ENCODE measurements around the gene ABLIM2. TPM values are rescaled to one million over a fixed set of nuclear protein-coding genes. Genes with fewer than 3 reads are reported as not detected.
A peak's percentile ranks its signal among the peaks of the same experiment; 100 is the strongest.

Gene ABLIM2
- total and polyA plus RNA-seq, 4 experiments from 2014 or later: 0.44 to 7.9 (median 3.8) TPM

DNA sequence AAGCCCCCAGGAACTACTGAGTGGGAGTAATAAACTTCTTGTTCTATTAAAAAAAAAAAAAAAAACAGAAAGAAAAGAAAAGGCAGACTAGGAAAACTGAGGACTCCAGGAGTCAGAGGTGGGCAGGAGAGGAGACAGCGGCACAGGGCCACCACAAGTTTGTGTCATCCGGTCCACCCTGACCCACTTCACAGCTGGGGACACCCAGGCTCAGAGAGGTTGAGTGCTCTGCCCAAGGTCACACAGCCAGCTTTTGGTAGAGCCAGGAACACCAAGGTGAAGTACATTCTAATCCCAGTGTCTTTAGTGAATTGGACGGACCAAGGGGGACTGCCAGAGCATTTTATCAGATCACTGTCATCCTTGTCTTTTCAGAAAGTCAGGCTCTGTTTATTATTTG is 16.4 kb upstream of the ABLIM2 start:
- POLR2A ChIA-PET (ENCODE audit: partially characterized antibody): no interaction called here
- peaks cover 0 to 5% (median 2%) of the 10 kb centered on the region in 4 donors for H3K4me1 Mint-ChIP-seq

DNA sequence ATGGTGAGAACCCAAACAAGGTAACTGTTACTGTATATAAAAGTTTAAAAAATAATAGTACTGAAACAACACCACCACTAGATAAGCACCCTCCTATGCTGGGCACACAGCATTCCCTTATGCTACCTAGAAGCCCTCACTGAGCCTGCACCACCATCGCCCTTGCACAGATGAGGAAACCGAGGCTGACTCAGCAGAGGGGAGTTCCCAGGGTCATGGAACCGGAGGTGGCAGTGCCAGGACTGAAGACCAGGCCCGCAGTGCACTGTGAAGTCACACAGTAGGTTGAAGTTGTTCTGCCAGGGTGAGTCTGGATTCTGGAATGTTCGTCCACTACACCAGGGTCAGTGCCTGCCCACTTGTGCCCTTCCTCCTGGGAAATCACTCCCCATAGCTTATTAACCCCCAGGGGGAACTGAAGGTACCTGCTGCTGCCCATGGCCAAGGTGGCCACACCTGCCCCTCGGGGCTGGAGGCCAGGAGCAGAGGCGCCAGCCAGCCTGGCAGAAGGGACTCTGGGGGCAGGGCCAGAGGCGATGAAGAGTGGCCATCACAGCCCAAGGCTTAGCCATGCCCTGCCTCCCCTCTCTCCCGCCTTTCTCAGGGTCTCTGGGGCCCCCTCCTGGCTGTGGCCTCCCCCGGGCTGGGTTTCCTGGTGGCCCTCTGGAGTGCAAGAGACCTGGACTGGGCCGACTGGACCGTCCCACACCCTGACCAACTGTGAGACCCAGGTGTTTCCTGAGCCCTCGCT is 15.1 kb upstream of the ABLIM2 start:
- H3K4me1 Mint-ChIP-seq: peaks cover 0 to 5% (median 2%) of the 10 kb centered on the region in 4 donors
- no peak overlapping the region for H3K4me3 ChIP-seq (ENCODE audit: low read length in 2 of 2)
- no peaks in the 10 kb centered on the region for H3K36me3 Mint-ChIP-seq
- no peak overlapping the region for H3K4me3 Mint-ChIP-seq
- ChIA-PET POLR2A (ENCODE audit: partially characterized antibody) (no interaction called here), CTCF (ENCODE audit: partially characterized antibody) (interaction anchor here (1.9 kb wide), 1 partner anchor 47 kb away, joined by 5 read pairs; no protein-coding TSS in a partner anchor)
- intact Hi-C loops (cut with micrococcal nuclease): no loop called here
- H3K4me1 ChIP-seq (ENCODE audit: insufficient read depth, low read length): no peaks in the 10 kb centered on the region
- peaks cover 0 to 8% (median 2%) of the 10 kb centered on the region in 8 donors for H3K9me3 Mint-ChIP-seq
- H3K27ac Mint-ChIP-seq: no peak overlapping the region
- H3K27me3 Mint-ChIP-seq: peaks cover 8 to 9% of the 10 kb centered on the region in 2 donors
- no peak overlapping the region for H3K27ac ChIP-seq (ENCODE audit: low read depth, low read length)
- peaks cover under 1 to 3% of the 10 kb centered on the region in 2 donors for H3K9me3 ChIP-seq (ENCODE audit: control insufficient read depth in 1 of 2, low read length in 2 of 2)
- H3K27me3 ChIP-seq (ENCODE audit: insufficient read depth, low read length): no peaks in the 10 kb centered on the region
- H3K36me3 ChIP-seq (ENCODE audit: insufficient read depth, low read length): no peaks in the 10 kb centered on the region
- no peak for DNase-seq

More for the DNA sequence above, 16.4 kb upstream of the ABLIM2 start:
- peaks cover 8% of the 10 kb centered on the region in 2 donors for H3K27me3 Mint-ChIP-seq
- no peak for DNase-seq
- H3K36me3 Mint-ChIP-seq: no peaks in the 10 kb centered on the region
- no peaks in the 10 kb centered on the region for H3K36me3 ChIP-seq (ENCODE audit: insufficient read depth, low read length)
- H3K4me1 ChIP-seq (ENCODE audit: insufficient read depth, low read length): no peaks in the 10 kb centered on the region
- H3K27ac Mint-ChIP-seq: no peak overlapping the region
- no peaks in the 10 kb centered on the region for H3K27me3 ChIP-seq (ENCODE audit: insufficient read depth, low read length)
- H3K9me3 ChIP-seq (ENCODE audit: control insufficient read depth in 1 of 2, low read length in 2 of 2): no peaks in the 10 kb centered on the region
- no peak overlapping the region for H3K27ac ChIP-seq (ENCODE audit: low read depth, low read length)
- CTCF ChIA-PET (ENCODE audit: partially characterized antibody): interaction anchor here (1.9 to 3.4 kb wide), 3 partner anchors 17 to 46 kb away, joined by 5 to 26 read pairs (median 24); partner anchors contain the start of gene SH3TC1
- intact Hi-C loops (cut with micrococcal nuclease): no loop called here
- no peak overlapping the region for H3K4me3 ChIP-seq (ENCODE audit: low read length in 2 of 2)
- H3K9me3 Mint-ChIP-seq: no peaks in the 10 kb centered on the region
- no peak overlapping the region for H3K4me3 Mint-ChIP-seq

DNA sequence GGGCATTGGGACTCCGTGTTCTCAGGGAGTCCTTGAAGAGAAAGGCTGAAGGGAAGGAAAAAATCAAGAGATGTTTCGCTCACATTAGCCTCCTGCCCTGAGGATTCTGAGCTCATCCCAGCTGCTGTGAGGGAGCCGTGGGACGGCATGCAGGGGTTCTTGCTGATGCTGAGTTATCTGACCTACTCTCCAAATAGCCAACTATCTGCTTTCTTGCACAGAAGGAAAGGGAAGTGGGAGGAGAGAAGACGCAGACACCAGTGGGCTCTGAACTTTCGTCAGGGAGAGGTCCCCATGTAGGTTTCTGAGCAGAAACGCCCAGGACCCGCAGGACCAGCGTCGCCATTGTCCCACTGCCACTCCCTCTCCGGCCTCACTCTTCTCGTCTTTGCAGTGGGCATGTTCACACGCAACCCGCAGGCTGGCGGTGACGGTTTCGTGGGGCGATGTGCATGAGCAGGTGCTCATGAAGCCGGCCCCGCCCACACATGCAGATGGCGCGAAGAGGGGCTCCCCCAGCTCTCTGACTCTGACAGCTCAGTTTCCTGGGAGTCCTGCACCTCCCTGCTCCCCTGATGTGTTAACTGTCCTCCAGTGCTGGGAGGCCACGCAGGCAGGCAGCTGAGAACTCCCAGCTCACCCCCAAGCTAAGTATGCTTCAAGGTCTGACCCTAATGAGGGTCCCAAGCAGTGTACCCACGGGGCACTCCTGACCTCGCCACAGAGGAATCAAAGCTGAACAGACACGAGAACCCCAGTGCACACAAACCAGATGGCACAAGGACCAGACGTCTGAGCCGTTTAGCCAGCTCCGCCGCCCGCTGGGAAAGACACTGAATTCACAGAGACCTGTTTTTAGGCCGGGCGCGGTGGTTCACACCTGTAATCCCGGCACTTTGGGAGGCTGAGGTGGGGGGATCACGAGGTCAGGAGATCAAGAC is 13.6 kb upstream of the ABLIM2 start:
- intact Hi-C loops (cut with micrococcal nuclease): no loop called here
- ChIA-PET CTCF (ENCODE audit: partially characterized antibody) (no interaction called here), POLR2A (ENCODE audit: partially characterized antibody) (interaction anchor here (1.5 kb wide), 1 partner anchor 13 kb away, joined by 4 read pairs; the partner anchor contains the start of gene ABLIM2)
- no peak for DNase-seq
- Histone ChIP-seq H3K27me3 (ENCODE audit: insufficient read depth, low read length) (no peaks in the 10 kb centered on the region), H3K9me3 (ENCODE audit: control insufficient read depth in 1 of 2, low read length in 2 of 2) (peaks cover 4 to 7% of the 10 kb centered on the region in 2 donors), H3K4me1 (ENCODE audit: insufficient read depth, low read length) (no peaks in the 10 kb centered on the region), H3K4me3 (ENCODE audit: low read length in 2 of 2) (no peak overlapping the region), H3K36me3 (ENCODE audit: insufficient read depth, low read length) (no peaks in the 10 kb centered on the region), H3K27ac (ENCODE audit: low read depth, low read length) (no peak overlapping the region)
- Mint-ChIP-seq H3K36me3 (peaks cover 0 to 2% of the 10 kb centered on the region in 2 donors), H3K27ac (no peak overlapping the region), H3K4me1 (peaks cover 0 to 5% (median 2%) of the 10 kb centered on the region in 4 donors), H3K27me3 (peaks cover 9 to 10% of the 10 kb centered on the region in 2 donors), H3K4me3 (peak overlapping the region in 1 of 8 donors; percentile 43), H3K9me3 (peaks cover 3 to 22% (median 13%) of the 10 kb centered on the region in 8 donors)

DNA sequence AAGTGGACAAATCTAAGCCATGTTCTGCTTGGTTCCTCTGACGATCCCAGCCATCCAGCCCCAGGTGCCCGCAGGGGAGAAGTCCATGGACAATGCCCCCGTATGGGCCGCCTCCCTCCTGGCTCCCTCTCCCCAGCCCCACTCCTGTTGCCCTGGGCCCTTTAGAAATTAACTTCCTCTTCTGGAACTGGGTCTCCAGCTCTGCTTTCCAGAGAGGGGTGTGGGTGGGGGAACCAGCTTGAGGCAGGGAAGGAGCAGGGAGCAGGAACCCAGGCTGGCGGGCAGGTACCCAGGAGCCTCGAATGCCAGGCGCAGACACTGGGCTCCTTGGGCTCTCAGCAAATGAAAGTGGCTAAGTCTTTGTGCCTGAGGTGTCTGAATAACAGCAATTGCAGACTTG is 12.7 kb upstream of the ABLIM2 start:
- Mint-ChIP-seq H3K27ac (peak overlapping the region in 1 of 7 donors; percentile 50), H3K36me3 (peaks cover 0 to 2% of the 10 kb centered on the region in 2 donors), H3K27me3 (peaks cover 8 to 10% of the 10 kb centered on the region in 2 donors), H3K9me3 (peaks cover 5 to 24% (median 13%) of the 10 kb centered on the region in 8 donors), H3K4me1 (peaks cover 0 to 5% (median 1%) of the 10 kb centered on the region in 4 donors), H3K4me3 (no peak overlapping the region)
- ChIA-PET POLR2A (ENCODE audit: partially characterized antibody) (no interaction called here), CTCF (ENCODE audit: partially characterized antibody) (no interaction called here)
- intact Hi-C loops (cut with micrococcal nuclease): no loop called here
- H3K4me3 ChIP-seq (ENCODE audit: low read length in 2 of 2): no peak overlapping the region
- no peak for DNase-seq
- no peaks in the 10 kb centered on the region for H3K27me3 ChIP-seq (ENCODE audit: insufficient read depth, low read length)
- H3K36me3 ChIP-seq (ENCODE audit: insufficient read depth, low read length): no peaks in the 10 kb centered on the region
- H3K4me1 ChIP-seq (ENCODE audit: insufficient read depth, low read length): no peaks in the 10 kb centered on the region
- H3K27ac ChIP-seq (ENCODE audit: low read depth, low read length): no peak overlapping the region
- peaks cover 4 to 7% of the 10 kb centered on the region in 2 donors for H3K9me3 ChIP-seq (ENCODE audit: control insufficient read depth in 1 of 2, low read length in 2 of 2)

DNA sequence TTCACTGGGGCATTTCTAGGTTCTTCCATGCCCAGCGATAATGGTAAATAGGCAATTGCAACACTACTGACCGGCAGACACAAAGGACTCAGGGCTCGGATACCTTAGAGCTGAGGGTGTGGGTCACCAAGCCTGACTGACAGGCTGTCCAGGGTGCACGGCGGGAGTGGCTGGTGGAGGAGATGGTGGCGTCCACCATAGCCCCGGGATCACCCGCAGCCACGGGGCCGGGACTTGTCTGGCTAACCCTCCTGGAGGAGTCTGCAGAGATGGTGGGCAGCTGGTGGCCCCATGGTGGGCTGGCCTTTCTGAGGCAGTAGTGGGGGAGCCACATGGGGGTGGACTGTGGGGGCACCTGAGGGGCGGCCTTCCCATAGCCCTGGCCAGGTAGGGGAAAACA is 11.7 kb upstream of the ABLIM2 start:
- no peaks in the 10 kb centered on the region for H3K4me1 ChIP-seq (ENCODE audit: insufficient read depth, low read length)
- no peak overlapping the region for H3K27ac Mint-ChIP-seq
- no peak overlapping the region for H3K4me3 Mint-ChIP-seq
- peaks cover 9 to 12% of the 10 kb centered on the region in 2 donors for H3K27me3 Mint-ChIP-seq
- peaks cover 0 to 2% of the 10 kb centered on the region in 2 donors for H3K36me3 Mint-ChIP-seq
- H3K36me3 ChIP-seq (ENCODE audit: insufficient read depth, low read length): no peaks in the 10 kb centered on the region
- H3K27me3 ChIP-seq (ENCODE audit: insufficient read depth, low read length): no peaks in the 10 kb centered on the region
- H3K4me3 ChIP-seq (ENCODE audit: low read length in 2 of 2): no peak overlapping the region
- ChIA-PET POLR2A (ENCODE audit: partially characterized antibody) (no interaction called here), CTCF (ENCODE audit: partially characterized antibody) (no interaction called here)
- peaks cover 0 to 5% (median 1%) of the 10 kb centered on the region in 4 donors for H3K4me1 Mint-ChIP-seq
- H3K9me3 ChIP-seq (ENCODE audit: control insufficient read depth in 1 of 2, low read length in 2 of 2): peaks cover 4 to 7% of the 10 kb centered on the region in 2 donors
- no peak overlapping the region for H3K27ac ChIP-seq (ENCODE audit: low read depth, low read length)
- H3K9me3 Mint-ChIP-seq: peaks cover 5 to 24% (median 13%) of the 10 kb centered on the region in 8 donors
- DNase-seq: no peak
- intact Hi-C loops (cut with micrococcal nuclease): no loop called here

DNA sequence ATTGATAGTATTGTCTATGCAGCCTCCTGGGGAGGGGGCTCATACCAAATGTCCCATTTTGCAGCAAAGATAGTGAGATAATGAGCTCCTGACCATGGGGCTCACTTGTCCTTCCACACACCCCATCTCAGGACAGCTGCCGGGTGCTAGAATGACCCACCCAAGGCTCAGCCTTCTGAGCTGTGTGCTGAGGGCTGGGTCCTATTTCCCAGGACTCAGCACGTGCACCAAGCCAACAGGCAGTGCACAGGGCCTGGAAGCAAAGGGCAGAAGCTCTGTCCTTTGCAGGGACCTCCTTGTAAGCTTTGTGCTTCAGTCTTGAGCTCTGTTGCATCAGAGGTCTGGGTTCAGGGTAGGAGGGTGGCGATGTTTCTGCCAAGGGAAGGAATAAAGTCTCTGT is 11.2 kb upstream of the ABLIM2 start:
- H3K9me3 ChIP-seq (ENCODE audit: control insufficient read depth in 1 of 2, low read length in 2 of 2): peaks cover 4 to 7% of the 10 kb centered on the region in 2 donors
- POLR2A ChIA-PET (ENCODE audit: partially characterized antibody): no interaction called here
- H3K27me3 ChIP-seq (ENCODE audit: insufficient read depth, low read length): no peaks in the 10 kb centered on the region
- no peak overlapping the region for H3K4me3 Mint-ChIP-seq
- H3K27me3 Mint-ChIP-seq: peaks cover 9 to 12% of the 10 kb centered on the region in 2 donors
- H3K4me1 Mint-ChIP-seq: peaks cover 0 to 5% (median 1%) of the 10 kb centered on the region in 4 donors
- no peak for DNase-seq
- H3K36me3 ChIP-seq (ENCODE audit: insufficient read depth, low read length): no peaks in the 10 kb centered on the region
- no peak overlapping the region for H3K4me3 ChIP-seq (ENCODE audit: low read length in 2 of 2)
- CTCF ChIA-PET (ENCODE audit: partially characterized antibody): no interaction called here
- H3K4me1 ChIP-seq (ENCODE audit: insufficient read depth, low read length): no peaks in the 10 kb centered on the region
- H3K27ac Mint-ChIP-seq: no peak overlapping the region
- peaks cover 5 to 24% (median 13%) of the 10 kb centered on the region in 8 donors for H3K9me3 Mint-ChIP-seq
- no peak overlapping the region for H3K27ac ChIP-seq (ENCODE audit: low read depth, low read length)
- intact Hi-C loops (cut with micrococcal nuclease): no loop called here
- H3K36me3 Mint-ChIP-seq: peaks cover 0 to 2% of the 10 kb centered on the region in 2 donors

Measured in CD4-positive, alpha-beta memory T cell (primary cell).